Tibial artery (tissue), 4 donors: ENCODE results near the gene SMIM35.

ENCODE experiments used
- DNase-seq, 2 donors: peaks; one replicate each; pipeline ENCODE4 v3.0.0-alpha.2; 2019
- H3K27ac ChIP-seq, 2 donors: fragments of 200-600 bp; sonication (generic) in 1 of 2; 1 replicate in 1 of 2; 2 replicates in 1 of 2; pipeline ENCODE4 v1.5.1; 2018 to 2019; ENCODE audit warnings: mild to moderate bottlenecking in 1 of 2
- H3K27me3 ChIP-seq, 2 donors: fragments of 200-600 bp; sonication (generic) in 1 of 2; one replicate each; pipeline versions ENCODE4 v1.5.1 to v1.6.0; 2016 to 2019
- H3K36me3 ChIP-seq, 3 donors: fragments of 200-600 bp; sonication (generic) in 2 of 3; one replicate each; pipeline ENCODE4 v1.5.1; 2016 to 2019; ENCODE audit warnings: mild to moderate bottlenecking in 2 of 3
- H3K4me1 ChIP-seq, 4 donors: fragments of 200-600 bp; sonication (generic) in 2 of 4; 1 replicate in 3 of 4; 2 replicates in 1 of 4; pipeline ENCODE4 v1.5.1; 2016 to 2019
- H3K4me3 ChIP-seq, 2 donors: fragments of 200-600 bp; sonication (generic) in 1 of 2; 1 replicate in 1 of 2; 2 replicates in 1 of 2; pipeline ENCODE4 v1.5.1; 2018 to 2019; ENCODE audit warnings: mild to moderate bottlenecking in 2 of 2
- H3K9me3 ChIP-seq, 3 donors: fragments of 200-600 bp; sonication (generic) in 1 of 3; one replicate each; pipeline ENCODE4 v1.5.1; 2016 to 2019
- CTCF ChIP-seq, 2 experiments: fragments of 200-600 bp in 1 of 2; fragments of 450-650 bp in 1 of 2; IDR thresholded peaks; one replicate each; pipeline ENCODE4 v1.5.1; 2017 to 2019; ENCODE audit warnings: antibody characterized with exemption in 2 of 2, mild to moderate bottlenecking in 1 of 2, moderate library complexity in 1 of 2
- intact Hi-C: fragments of 100-400 bp; cut with DNase I; formaldehyde crosslinking; loops from one replicate; pipeline ENCODE4 v1.15.0; 2023; ENCODE audit warnings: low total_unique reads

The SMIM35 gene

GRCh38 chr11:117966908-117967307 is 119.9 kb downstream of the SMIM35 start:
- Histone ChIP-seq H3K4me3 (no peak overlapping the region), H3K36me3 (no peaks in the 10 kb centered on the region), H3K27me3 (peaks cover 0 to 18% of the 10 kb centered on the region in 2 donors), H3K27ac (no peak overlapping the region), H3K4me1 (no peaks in the 10 kb centered on the region), H3K9me3 (no peaks in the 10 kb centered on the region)
- intact Hi-C loops, result no loop called here
- no peak for TF ChIP-seq CTCF (IDR thresholded peaks at IDR 0.05)
- DNase-seq, result peak in 1 of 2 donors; percentile 13

GRCh38 chr11:117962826-117963225 is 123.9 kb downstream of the SMIM35 start:
- Histone ChIP-seq H3K9me3 (no peaks in the 10 kb centered on the region), H3K36me3 (no peaks in the 10 kb centered on the region), H3K27ac (no peak overlapping the region), H3K4me3 (no peak overlapping the region), H3K4me1 (no peaks in the 10 kb centered on the region), H3K27me3 (no peaks in the 10 kb centered on the region)
- intact Hi-C loops, result no loop called here
- TF ChIP-seq CTCF (IDR thresholded peaks at IDR 0.05), result no peak
- no peak for DNase-seq

GRCh38 chr11:117961896-117962295 is 124.9 kb downstream of the SMIM35 start:
- TF ChIP-seq CTCF (IDR thresholded peaks at IDR 0.05), result no peak
- intact Hi-C loops, result no loop called here
- Histone ChIP-seq H3K27ac (no peak overlapping the region), H3K4me3 (no peak overlapping the region), H3K9me3 (peaks cover 0 to 6% (median 0%) of the 10 kb centered on the region in 3 donors), H3K27me3 (peaks cover 0 to 4% of the 10 kb centered on the region in 2 donors), H3K4me1 (no peaks in the 10 kb centered on the region), H3K36me3 (no peaks in the 10 kb centered on the region)
- DNase-seq, result no peak

GRCh38 chr11:117960406-117960805 is 126.4 kb downstream of the SMIM35 start:
- no peak for DNase-seq
- Histone ChIP-seq H3K27me3 (peaks cover 0 to 4% of the 10 kb centered on the region in 2 donors), H3K4me1 (no peaks in the 10 kb centered on the region), H3K27ac (no peak overlapping the region), H3K4me3 (no peak overlapping the region), H3K9me3 (peaks cover 0 to 6% (median 0%) of the 10 kb centered on the region in 3 donors), H3K36me3 (no peaks in the 10 kb centered on the region)
- intact Hi-C loops, result no loop called here
- TF ChIP-seq CTCF (IDR thresholded peaks at IDR 0.05), result no peak

GRCh38 chr11:117959438-117960149 is 127.2 kb downstream of the SMIM35 start:
- H3K36me3 ChIP-seq, result no peaks in the 10 kb centered on the region
- H3K9me3 ChIP-seq, result peaks cover 0 to 6% (median 0%) of the 10 kb centered on the region in 3 donors
- H3K4me3 ChIP-seq, result no peak overlapping the region
- TF ChIP-seq CTCF (IDR thresholded peaks at IDR 0.05), result no peak
- DNase-seq, result no peak
- H3K4me1 ChIP-seq, result no peaks in the 10 kb centered on the region
- intact Hi-C loops, result no loop called here
- peaks cover 0 to 7% of the 10 kb centered on the region in 2 donors for H3K27me3 ChIP-seq
- no peak overlapping the region for H3K27ac ChIP-seq
